ENCODE results near the gene DPP6. TPM values are rescaled to one million over a fixed set of nuclear protein-coding genes. Genes with fewer than 3 reads are reported as not detected.

The DPP6 gene
- total and polyA plus RNA-seq, 5 donors from 2014 or later: not detected

GRCh38 chr7:154892459-154892858 is 840.3 kb downstream of the DPP6 start:
- no peak overlapping the region for H3K27ac ChIP-seq (ENCODE audit: insufficient read depth, low read length, poor library complexity, severe bottlenecking)
- ATAC-seq (ENCODE audit: low read depth in 2 of 2) (no peak), DNase-seq (no peak)
- H3K27me3 ChIP-seq (ENCODE audit: control insufficient read depth, insufficient read depth, low read length): no peaks in the 10 kb centered on the region
- H3K4me1 ChIP-seq (ENCODE audit: control insufficient read depth, insufficient read depth, low read length, poor library complexity, severe bottlenecking): no peaks in the 10 kb centered on the region
- peaks cover 10% of the 10 kb centered on the region for H3K27me3 Mint-ChIP-seq
- no peaks in the 10 kb centered on the region for H3K36me3 ChIP-seq (ENCODE audit: control insufficient read depth, insufficient read depth, low read length)
- no peak overlapping the region for H3K4me3 ChIP-seq (ENCODE audit: low read depth, low read length)
- no peak overlapping the region for H3K27ac Mint-ChIP-seq
- no peaks in the 10 kb centered on the region for H3K9me3 ChIP-seq (ENCODE audit: control insufficient read depth in 2 of 2, low read length in 2 of 2)
- H3K9me3 Mint-ChIP-seq: peaks cover 0 to 4% (median 0%) of the 10 kb centered on the region in 7 donors
- no peak overlapping the region for H3K4me3 Mint-ChIP-seq
- no peaks in the 10 kb centered on the region for H3K36me3 Mint-ChIP-seq
- H3K4me1 Mint-ChIP-seq: no peaks in the 10 kb centered on the region

GRCh38 chr7:154896076-154896475 is 843.9 kb downstream of the DPP6 start:
- Mint-ChIP-seq H3K9me3 (no peaks in the 10 kb centered on the region), H3K4me3 (no peak overlapping the region), H3K36me3 (no peaks in the 10 kb centered on the region), H3K4me1 (no peaks in the 10 kb centered on the region), H3K27ac (no peak overlapping the region), H3K27me3 (peaks cover 8% of the 10 kb centered on the region)
- DNase-seq: no peak
- Histone ChIP-seq H3K4me3 (ENCODE audit: low read depth, low read length) (no peak overlapping the region), H3K9me3 (ENCODE audit: control insufficient read depth in 2 of 2, low read length in 2 of 2) (no peaks in the 10 kb centered on the region), H3K4me1 (ENCODE audit: control insufficient read depth, insufficient read depth, low read length, poor library complexity, severe bottlenecking) (no peaks in the 10 kb centered on the region), H3K27ac (ENCODE audit: insufficient read depth, low read length, poor library complexity, severe bottlenecking) (no peak overlapping the region), H3K27me3 (ENCODE audit: control insufficient read depth, insufficient read depth, low read length) (no peaks in the 10 kb centered on the region), H3K36me3 (ENCODE audit: control insufficient read depth, insufficient read depth, low read length) (no peaks in the 10 kb centered on the region)
- no peak for ATAC-seq (ENCODE audit: low read depth in 2 of 2)

GRCh38 chr7:154898973-154899855 is 847.0 kb downstream of the DPP6 start:
- Histone ChIP-seq H3K4me3 (ENCODE audit: low read depth, low read length) (no peak overlapping the region), H3K4me1 (ENCODE audit: control insufficient read depth, insufficient read depth, low read length, poor library complexity, severe bottlenecking) (no peaks in the 10 kb centered on the region), H3K27ac (ENCODE audit: insufficient read depth, low read length, poor library complexity, severe bottlenecking) (no peak overlapping the region), H3K9me3 (ENCODE audit: control insufficient read depth in 2 of 2, low read length in 2 of 2) (no peaks in the 10 kb centered on the region), H3K27me3 (ENCODE audit: control insufficient read depth, insufficient read depth, low read length) (no peaks in the 10 kb centered on the region), H3K36me3 (ENCODE audit: control insufficient read depth, insufficient read depth, low read length) (no peaks in the 10 kb centered on the region)
- H3K27me3 Mint-ChIP-seq: peaks cover 12% of the 10 kb centered on the region
- ATAC-seq (ENCODE audit: low read depth in 2 of 2) (no peak), DNase-seq (no peak)
- no peaks in the 10 kb centered on the region for H3K4me1 Mint-ChIP-seq
- H3K27ac Mint-ChIP-seq: no peak overlapping the region
- no peaks in the 10 kb centered on the region for H3K36me3 Mint-ChIP-seq
- H3K9me3 Mint-ChIP-seq: peaks cover 0 to 1% (median 0%) of the 10 kb centered on the region in 7 donors
- H3K4me3 Mint-ChIP-seq: no peak overlapping the region

DNA sequence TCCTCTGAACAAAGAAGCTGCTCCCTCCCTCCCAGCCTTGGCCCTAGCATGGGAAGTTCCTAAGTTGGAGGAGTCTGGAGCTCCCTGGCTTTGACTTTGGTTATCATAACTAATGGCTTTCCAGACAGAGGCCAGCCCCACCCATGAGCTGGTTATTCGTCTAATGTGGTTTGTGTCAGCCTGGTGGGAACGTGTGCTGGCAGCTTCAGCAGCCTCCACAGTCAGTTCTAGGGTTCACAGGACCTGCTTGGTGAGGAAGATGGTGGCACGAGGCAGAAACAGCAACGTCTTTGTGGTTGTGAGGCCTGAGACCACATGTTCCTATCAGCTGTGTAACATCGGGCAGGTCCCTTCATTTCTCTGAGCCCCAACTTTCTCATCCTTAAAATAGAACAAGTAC is 847.7 kb downstream of the DPP6 start:
- no peaks in the 10 kb centered on the region for H3K36me3 Mint-ChIP-seq
- H3K9me3 Mint-ChIP-seq: peaks cover 0 to 1% (median 0%) of the 10 kb centered on the region in 7 donors
- ATAC-seq (ENCODE audit: low read depth in 2 of 2): no peak
- H3K36me3 ChIP-seq (ENCODE audit: control insufficient read depth, insufficient read depth, low read length): no peaks in the 10 kb centered on the region
- peaks cover 12% of the 10 kb centered on the region for H3K27me3 Mint-ChIP-seq
- no peak overlapping the region for H3K4me3 ChIP-seq (ENCODE audit: low read depth, low read length)
- no peaks in the 10 kb centered on the region for H3K4me1 Mint-ChIP-seq
- no peaks in the 10 kb centered on the region for H3K9me3 ChIP-seq (ENCODE audit: control insufficient read depth in 2 of 2, low read length in 2 of 2)
- H3K27ac ChIP-seq (ENCODE audit: insufficient read depth, low read length, poor library complexity, severe bottlenecking): no peak overlapping the region
- H3K4me3 Mint-ChIP-seq: no peak overlapping the region
- DNase-seq: no peak
- H3K27ac Mint-ChIP-seq: no peak overlapping the region
- no peaks in the 10 kb centered on the region for H3K4me1 ChIP-seq (ENCODE audit: control insufficient read depth, insufficient read depth, low read length, poor library complexity, severe bottlenecking)
- H3K27me3 ChIP-seq (ENCODE audit: control insufficient read depth, insufficient read depth, low read length): no peaks in the 10 kb centered on the region

- Mint-ChIP-seq H3K27me3 (peaks cover 12% of the 10 kb centered on the region), H3K4me3 (no peak overlapping the region), H3K4me1 (no peaks in the 10 kb centered on the region), H3K27ac (no peak overlapping the region), H3K36me3 (no peaks in the 10 kb centered on the region), H3K9me3 (peaks cover 0 to 1% (median 0%) of the 10 kb centered on the region in 7 donors)
- no peaks in the 10 kb centered on the region for H3K36me3 ChIP-seq (ENCODE audit: control insufficient read depth, insufficient read depth, low read length)
- H3K9me3 ChIP-seq (ENCODE audit: control insufficient read depth in 2 of 2, low read length in 2 of 2): no peaks in the 10 kb centered on the region
- DNase-seq (no peak), ATAC-seq (ENCODE audit: low read depth in 2 of 2) (no peak)
- no peak overlapping the region for H3K4me3 ChIP-seq (ENCODE audit: low read depth, low read length)
- H3K27ac ChIP-seq (ENCODE audit: insufficient read depth, low read length, poor library complexity, severe bottlenecking): no peak overlapping the region
- no peaks in the 10 kb centered on the region for H3K4me1 ChIP-seq (ENCODE audit: control insufficient read depth, insufficient read depth, low read length, poor library complexity, severe bottlenecking)
- H3K27me3 ChIP-seq (ENCODE audit: control insufficient read depth, insufficient read depth, low read length): no peaks in the 10 kb centered on the region
Observed at GRCh38 chr7:154902600-154903082, 850.4 kb downstream of the DPP6 start.

- DNase-seq: no peak
- peaks cover 0 to 3% (median 0%) of the 10 kb centered on the region in 7 donors for H3K9me3 Mint-ChIP-seq
- no peaks in the 10 kb centered on the region for H3K36me3 Mint-ChIP-seq
- H3K4me1 Mint-ChIP-seq: peaks cover 0 to 2% (median 0%) of the 10 kb centered on the region in 4 donors
- ATAC-seq (ENCODE audit: low read depth in 2 of 2): no peak
- H3K27ac Mint-ChIP-seq: no peak overlapping the region
- no peaks in the 10 kb centered on the region for H3K27me3 ChIP-seq (ENCODE audit: control insufficient read depth, insufficient read depth, low read length)
- H3K27ac ChIP-seq (ENCODE audit: insufficient read depth, low read length, poor library complexity, severe bottlenecking): no peak overlapping the region
- H3K4me3 Mint-ChIP-seq: no peak overlapping the region
- H3K9me3 ChIP-seq (ENCODE audit: control insufficient read depth in 2 of 2, low read length in 2 of 2): no peaks in the 10 kb centered on the region
- no peak overlapping the region for H3K4me3 ChIP-seq (ENCODE audit: low read depth, low read length)
- no peaks in the 10 kb centered on the region for H3K36me3 ChIP-seq (ENCODE audit: control insufficient read depth, insufficient read depth, low read length)
- H3K4me1 ChIP-seq (ENCODE audit: control insufficient read depth, insufficient read depth, low read length, poor library complexity, severe bottlenecking): no peaks in the 10 kb centered on the region
- peaks cover 12% of the 10 kb centered on the region for H3K27me3 Mint-ChIP-seq
Observed at GRCh38 chr7:154903083-154903731, 851.0 kb downstream of the DPP6 start.

- Mint-ChIP-seq H3K9me3 (peaks cover 0 to 3% (median 0%) of the 10 kb centered on the region in 7 donors), H3K4me1 (peaks cover 0 to 2% (median 0%) of the 10 kb centered on the region in 4 donors), H3K27ac (no peak overlapping the region), H3K4me3 (no peak overlapping the region), H3K36me3 (no peaks in the 10 kb centered on the region), H3K27me3 (peaks cover 12% of the 10 kb centered on the region)
- no peaks in the 10 kb centered on the region for H3K27me3 ChIP-seq (ENCODE audit: control insufficient read depth, insufficient read depth, low read length)
- H3K4me1 ChIP-seq (ENCODE audit: control insufficient read depth, insufficient read depth, low read length, poor library complexity, severe bottlenecking): no peaks in the 10 kb centered on the region
- H3K36me3 ChIP-seq (ENCODE audit: control insufficient read depth, insufficient read depth, low read length): no peaks in the 10 kb centered on the region
- H3K4me3 ChIP-seq (ENCODE audit: low read depth, low read length): no peak overlapping the region
- no peak for ATAC-seq (ENCODE audit: low read depth in 2 of 2)
- no peak for DNase-seq
- H3K27ac ChIP-seq (ENCODE audit: insufficient read depth, low read length, poor library complexity, severe bottlenecking): no peak overlapping the region
- no peaks in the 10 kb centered on the region for H3K9me3 ChIP-seq (ENCODE audit: control insufficient read depth in 2 of 2, low read length in 2 of 2)
Observed at GRCh38 chr7:154905146-154905545, 852.9 kb downstream of the DPP6 start.
